Raji (cell line): ENCODE results near the gene CCNY.

Experiments used
- POLR2A ChIP-seq: IDR thresholded peaks from 2 replicates; pipeline ENCODE4 v1.6.1; 2011; ENCODE audit warnings: low read depth, low read length, control low read depth; ENCODE audit not compliant: insufficient read depth

The CCNY gene

GRCh38 chr10:35568483-35569015, 232.2 kb downstream of the CCNY start:
- TF ChIP-seq POLR2A: no peak

GRCh38 chr10:35569111-35569707, 232.9 kb downstream of the CCNY start:
- no peak for TF ChIP-seq POLR2A

GRCh38 chr10:35569836-35570235, 233.5 kb downstream of the CCNY start:
- no peak for TF ChIP-seq POLR2A

- TF ChIP-seq POLR2A: no peak
These were observed 234.1 kb downstream of the CCNY start for GRCh38 chr10:35570397-35570796.

- TF ChIP-seq POLR2A: no peak
These were observed 236.3 kb downstream of the CCNY start for GRCh38 chr10:35572583-35572982.

GRCh38 chr10:35573796-35574195, 237.5 kb downstream of the CCNY start:
- no peak for TF ChIP-seq POLR2A

GRCh38 chr10:35574924-35575352, 238.6 kb downstream of the CCNY start:
- no peak for TF ChIP-seq POLR2A

GRCh38 chr10:35575640-35576039, 239.3 kb downstream of the CCNY start:
- TF ChIP-seq POLR2A: no peak

GRCh38 chr10:35576730-35577129, 240.4 kb downstream of the CCNY start:
- TF ChIP-seq POLR2A: no peak

- TF ChIP-seq POLR2A: no peak
These were observed 241.8 kb downstream of the CCNY start for GRCh38 chr10:35577926-35578617.

- TF ChIP-seq POLR2A: no peak
These were observed 242.3 kb downstream of the CCNY start for GRCh38 chr10:35578618-35578956.

- no peak for TF ChIP-seq POLR2A
These were observed 242.8 kb downstream of the CCNY start for GRCh38 chr10:35579116-35579515.

GRCh38 chr10:35579726-35580422, 243.6 kb downstream of the CCNY start:
- no peak for TF ChIP-seq POLR2A

GRCh38 chr10:35580423-35580770, 244.1 kb downstream of the CCNY start:
- no peak for TF ChIP-seq POLR2A

- TF ChIP-seq POLR2A: no peak
These were observed 245.3 kb downstream of the CCNY start for GRCh38 chr10:35581655-35582054.

GRCh38 chr10:35584946-35585345, 248.6 kb downstream of the CCNY start:
- no peak for TF ChIP-seq POLR2A
